H1 (cell line): ENCODE measurements around the gene SUPT7L. TPM values are rescaled to one million over a fixed set of nuclear protein-coding genes. Genes with fewer than 3 reads are reported as not detected.

Experiments
- BACH1 ChIP-seq: IDR thresholded peaks from 2 replicates; pipeline ENCODE4 v1.6.1; 2012; ENCODE audit warnings: low read length, improper control_type of control experiment
- CHD2 ChIP-seq: IDR thresholded peaks from 2 replicates; pipeline ENCODE4 v1.6.1; 2012; ENCODE audit warnings: low read length, improper control_type of control experiment
- CHD7 ChIP-seq: fragments of 300-600 bp; sonication (generic); IDR thresholded peaks from 2 replicates; pipeline ENCODE4 v1.7.1; 2012; ENCODE audit warnings: low read length, moderate library complexity, mild to moderate bottlenecking, inconsistent platforms; ENCODE audit not compliant: insufficient replicate concordance
- E2F6 ChIP-seq: IDR thresholded peaks from 2 replicates; pipeline ENCODE4 v1.6.1; 2012; ENCODE audit warnings: inconsistent platforms
- EGR1 ChIP-seq: IDR thresholded peaks from 2 replicates; pipeline ENCODE4 v1.6.1; 2011; ENCODE audit warnings: low read depth, low read length, borderline replicate concordance
- GABPA ChIP-seq: IDR thresholded peaks from 2 replicates; pipeline ENCODE4 v1.6.1; 2011; ENCODE audit warnings: mild to moderate bottlenecking, low read length, moderate library complexity, borderline replicate concordance; ENCODE audit not compliant: insufficient read depth
- JUND ChIP-seq: IDR thresholded peaks from 2 replicates; pipeline ENCODE4 v1.6.1; 2011; ENCODE audit warnings: mild to moderate bottlenecking, improper control_type of control experiment, low read length
- KDM1A ChIP-seq: fragments of 200-600, 300-600 bp; sonication (generic); IDR thresholded peaks from 2 replicates; pipeline ENCODE4 v1.7.1; 2016; ENCODE audit warnings: mild to moderate bottlenecking, low read length, borderline replicate concordance
- KDM4A ChIP-seq: IDR thresholded peaks from one replicate; pipeline ENCODE4 v1.7.1; 2012; ENCODE audit warnings: low read depth, mild to moderate bottlenecking, moderate library complexity, low read length, inconsistent platforms; ENCODE audit not compliant: severe bottlenecking
- TCF12 ChIP-seq: IDR thresholded peaks from 2 replicates; pipeline ENCODE4 v1.6.1; 2011; ENCODE audit warnings: low read depth, mild to moderate bottlenecking, low read length
- USF2 ChIP-seq: IDR thresholded peaks from 2 replicates; pipeline ENCODE4 v1.6.1; 2011; ENCODE audit warnings: low read length, improper control_type of control experiment
- polyA plus RNA-seq, 7 experiments: library from polyadenylated mRNA; depleted of rRNA in 3 of 7; stranded (reverse) in 5 of 7; unstranded in 2 of 7; fragments of >200 nt in 5 of 7; fragments of 200-250 nt in 2 of 7; gene quantifications; 1 replicate in 5 of 7; 2 replicates in 1 of 7; 4 replicates in 1 of 7; pipeline versions ENCODE4 v1.2.1 to v1.2.3, GENCODE V29; 2011 to 2013; ENCODE audit warnings: missing spikeins in 2 of 7, mixed read lengths in 2 of 7
- total RNA-seq: library from RNA; stranded (reverse); fragmentation: NEBNext Ultra II Directional; extraction: Animal tissue kit (Norgen Biotek cat#: 25700); gene quantifications from 2 replicates; pipeline ENCODE4 v1.2.1, GENCODE V29; 2021

The SUPT7L gene
- total and polyA plus RNA-seq, 2 of the 8 experiments (the other 6 are each of a cell fraction or from before 2014, with no cell fraction given) = 22.2 to 26.6 TPM

GRCh38 chr2:27638709-27639108 lies 24.7 kb downstream of the SUPT7L start (continued):
- TF ChIP-seq CHD7 (no peak), BACH1 (no peak), KDM4A (no peak), GABPA (no peak), USF2 (no peak), EGR1 (no peak), TCF12 (no peak), KDM1A (no peak), CHD2 (no peak), E2F6 (no peak), JUND (no peak)
